SKM-1 (cell line): Measurements from ENCODE around the gene CIPC.

ENCODE experiments used
- DNase-seq: peaks from one replicate; lab custom pipeline; 2025; ENCODE audit not compliant: unreplicated experiment; lab: John Stamatoyannopoulos, UW

CIPC gene

GRCh38 chr14:77144412-77145115 is 46.5 kb downstream of the CIPC start:
- no peak for DNase-seq

DNA sequence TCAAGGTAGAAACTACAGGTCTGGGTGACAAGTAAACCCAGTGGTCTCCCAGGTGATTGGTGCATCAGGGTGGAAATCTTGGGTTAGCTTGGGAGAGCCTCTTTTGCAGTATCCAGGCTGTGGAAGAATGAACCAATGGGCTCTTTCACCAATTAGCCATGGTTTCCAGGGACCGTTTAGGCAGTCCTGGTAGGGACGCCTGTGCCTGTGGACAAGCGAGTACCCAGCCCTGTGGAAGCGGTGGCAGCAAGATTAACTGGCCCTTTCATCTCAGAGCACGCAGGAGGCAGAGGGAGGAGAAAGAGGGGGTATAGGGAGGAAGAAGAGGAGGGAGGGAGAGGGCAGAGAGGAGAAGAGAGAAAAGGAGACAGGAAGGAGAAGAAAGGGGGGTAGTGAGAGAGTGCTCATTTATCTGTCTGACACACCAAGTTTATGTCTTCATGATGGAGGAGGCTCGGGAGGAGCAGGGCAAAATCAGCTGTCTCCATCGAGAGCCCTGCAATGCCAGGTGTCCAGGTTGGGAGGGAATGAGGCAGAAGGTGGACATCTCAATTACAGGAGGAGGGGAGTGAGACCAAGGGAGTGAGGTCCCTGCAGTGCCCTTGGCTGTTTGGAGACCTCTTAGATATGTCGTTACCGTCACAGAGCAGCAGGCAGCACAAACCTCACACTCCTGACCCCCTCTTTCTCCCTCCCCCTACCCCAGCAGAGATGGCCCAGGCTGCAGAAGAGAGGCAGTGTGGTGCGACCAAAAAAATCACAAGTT is 48.1 kb downstream of the CIPC start:
- no peak for DNase-seq

DNA sequence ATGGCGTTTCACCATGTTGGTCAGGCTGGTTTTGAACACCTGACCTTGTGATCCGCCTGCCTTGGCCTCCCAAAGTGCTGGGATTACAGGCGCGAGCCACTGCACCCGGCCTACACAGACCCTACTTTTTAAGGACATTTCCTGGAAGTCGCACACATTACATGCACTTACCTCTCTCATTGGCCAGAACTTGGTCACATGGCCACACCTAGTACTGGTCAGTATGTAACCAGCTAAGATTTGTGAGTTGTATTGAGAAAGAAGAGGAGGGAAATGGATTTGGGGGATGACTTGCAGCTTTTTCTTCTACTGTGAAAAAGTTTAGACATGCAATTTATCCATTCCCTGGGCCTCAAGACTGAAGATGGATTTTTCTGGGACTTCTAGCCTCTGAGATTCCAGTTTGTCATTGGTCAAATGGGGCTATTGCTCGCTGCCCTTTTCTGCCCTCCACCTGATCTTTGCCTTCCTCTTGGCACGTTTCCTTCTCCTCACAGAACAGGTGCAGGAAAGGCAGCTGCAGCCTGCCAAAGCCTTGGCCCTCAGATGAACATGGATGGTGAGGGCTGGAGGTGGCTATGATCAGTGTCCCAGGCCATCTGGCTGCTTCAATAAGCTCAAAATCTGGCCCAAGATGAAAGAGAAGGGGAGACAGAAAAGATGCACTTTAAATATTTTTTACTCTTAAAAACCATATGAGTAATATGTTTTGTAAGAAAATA is 50.6 kb downstream of the CIPC start:
- no peak for DNase-seq

DNA sequence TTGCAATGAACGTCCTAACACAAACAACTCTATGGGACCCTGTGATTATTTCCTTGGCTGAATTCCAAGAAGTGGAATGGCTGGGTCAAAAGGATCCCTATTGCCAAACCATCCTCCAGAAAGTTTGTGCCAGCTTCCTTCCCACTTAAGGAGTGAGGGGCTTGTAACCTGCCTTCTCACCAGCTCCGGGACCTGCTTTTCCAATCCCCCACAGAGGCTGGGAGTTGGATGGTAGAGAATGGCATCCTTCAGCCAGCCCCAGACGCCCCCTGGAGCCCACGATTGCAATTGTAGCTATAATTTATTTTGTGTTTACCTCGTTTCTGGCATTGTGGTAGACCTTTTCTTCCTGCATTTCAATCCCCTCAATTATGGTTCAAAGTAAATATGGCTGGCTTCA is 53.2 kb downstream of the CIPC start:
- DNase-seq: no peak

GRCh38 chr14:77151918-77152588 is 54.0 kb downstream of the CIPC start:
- peak; percentile 4 for DNase-seq

DNA sequence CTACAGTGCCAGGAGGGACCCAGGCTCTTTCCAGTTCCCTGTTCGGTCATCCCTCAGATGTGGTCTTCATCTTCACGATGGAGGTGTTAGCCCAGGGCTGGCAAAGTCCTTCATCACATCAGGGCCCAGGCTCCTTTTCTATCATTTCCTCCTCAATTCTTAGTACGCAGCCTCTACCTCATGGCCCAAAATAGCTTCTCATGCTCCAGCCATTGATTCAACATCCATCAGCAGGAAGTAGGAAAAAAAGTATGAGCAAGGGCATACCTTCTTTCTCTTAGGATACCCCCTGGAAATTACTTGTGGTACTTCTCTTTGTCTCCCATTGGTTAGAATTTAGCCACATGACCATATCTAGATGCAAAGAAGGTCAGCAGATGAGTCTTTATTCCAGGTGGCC is 55.7 kb downstream of the CIPC start:
- no peak for DNase-seq

GRCh38 chr14:77154421-77154820 is 56.4 kb downstream of the CIPC start:
- no peak for DNase-seq

- no peak for DNase-seq
Observed at GRCh38 chr14:77155083-77155482, 57.0 kb downstream of the CIPC start.

DNA sequence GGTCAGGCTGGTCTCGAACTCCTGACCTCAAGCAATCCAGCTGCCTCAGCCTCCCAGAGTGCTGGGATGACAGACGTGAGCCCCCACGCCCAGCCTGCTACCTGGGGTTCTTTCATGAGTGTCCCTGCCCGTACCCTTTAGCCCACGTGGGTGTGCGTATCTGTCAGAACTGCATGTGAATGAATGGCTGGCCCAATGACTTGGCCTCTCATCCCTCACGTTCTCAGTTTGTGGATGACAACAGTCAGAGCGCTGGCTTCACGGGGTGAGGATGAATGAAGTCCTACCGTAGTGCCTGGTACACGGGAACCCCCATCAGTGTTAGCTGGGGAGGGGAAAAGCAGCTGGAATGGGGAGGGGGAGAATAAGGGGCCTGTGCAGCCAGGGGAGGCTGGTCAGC is 59.7 kb downstream of the CIPC start:
- DNase-seq: no peak

DNA sequence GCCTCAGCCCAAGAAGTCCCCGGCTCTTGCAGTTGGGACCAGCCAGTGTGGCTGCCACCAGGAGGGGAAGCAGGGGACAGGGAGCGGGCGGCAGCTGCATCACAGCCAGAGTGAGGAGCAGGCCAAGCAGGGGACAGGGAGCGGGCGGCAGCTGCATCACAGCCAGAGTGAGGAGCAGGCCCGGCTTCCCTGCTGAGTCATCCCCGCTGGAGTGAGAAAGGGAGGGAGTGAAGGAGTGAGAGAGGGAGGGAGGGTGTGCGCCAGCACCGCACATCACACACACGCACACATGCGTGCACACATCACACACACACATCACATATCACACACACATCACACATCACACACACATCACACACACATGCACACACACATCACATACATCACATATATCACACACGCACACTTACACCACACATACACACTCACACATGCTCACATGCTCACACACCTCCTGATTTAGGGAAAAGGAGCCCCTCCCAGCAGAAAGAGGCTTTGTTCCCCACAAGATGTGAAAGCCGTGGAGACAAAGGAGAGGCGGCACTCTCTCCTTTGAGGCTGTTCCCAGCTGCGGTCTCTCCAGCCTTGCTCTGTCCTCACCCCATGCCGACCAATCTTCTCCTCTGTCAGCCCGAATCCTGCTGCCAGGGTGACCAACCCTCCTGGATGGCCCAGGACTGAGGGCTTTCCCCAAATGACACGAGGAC is 60.3 kb downstream of the CIPC start:
- DNase-seq: no peak

DNA sequence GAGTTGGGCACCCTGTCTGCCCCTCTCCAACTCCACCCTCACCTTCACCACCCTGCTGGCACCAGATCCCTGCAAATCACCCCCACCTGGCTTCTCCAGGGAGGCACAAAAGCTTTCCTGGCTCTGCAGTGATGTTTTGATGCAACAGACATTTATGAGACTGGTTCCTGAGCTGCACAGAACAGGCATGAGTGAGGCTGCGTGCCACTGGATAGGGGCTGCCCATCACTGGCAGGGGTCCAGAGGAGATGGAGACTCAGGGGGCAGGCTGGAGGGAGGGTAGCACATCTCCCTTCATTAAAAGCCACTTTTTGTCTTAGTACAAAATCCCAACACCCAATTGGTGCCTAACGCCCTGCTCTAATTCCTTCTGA is 60.8 kb downstream of the CIPC start:
- no peak for DNase-seq

- no peak for DNase-seq
Observed at GRCh38 chr14:77161011-77161410, 63.0 kb downstream of the CIPC start.
